H9 (cell line): ENCODE data around the gene CBX8. TPM values are rescaled to one million over a fixed set of nuclear protein-coding genes. Genes with fewer than 3 reads are reported as not detected.

Experiments used
- DNase-seq: peaks from one replicate; pipeline ENCODE4 v3.0.0-alpha.2; 2017
- H2AFZ ChIP-seq: one replicate; pipeline ENCODE4 v1.6.1; 2013; ENCODE audit warnings: mild to moderate bottlenecking, low read length, control low read depth, moderate library complexity
- H2AK5ac ChIP-seq: 2 replicates; pipeline ENCODE4 v1.6.1; 2013; ENCODE audit warnings: low read length, control low read depth, mixed read lengths; ENCODE audit not compliant: insufficient read length
- H2BK120ac ChIP-seq: one replicate; pipeline ENCODE4 v1.6.1; 2013; ENCODE audit warnings: low read depth, mild to moderate bottlenecking, low read length, control low read depth, inconsistent platforms; ENCODE audit not compliant: poor library complexity, severe bottlenecking
- H2BK12ac ChIP-seq: 2 replicates; pipeline ENCODE4 v1.6.1; 2013; ENCODE audit warnings: low read length, control low read depth, mixed read lengths, low read depth; ENCODE audit not compliant: insufficient read length
- H2BK15ac ChIP-seq: 2 replicates; pipeline ENCODE4 v1.6.1; 2013; ENCODE audit warnings: low read depth, low read length, control low read depth
- H2BK20ac ChIP-seq: one replicate; pipeline ENCODE4 v1.6.1; 2013; ENCODE audit warnings: low read depth, mild to moderate bottlenecking, low read length, control low read depth, inconsistent platforms; ENCODE audit not compliant: poor library complexity, severe bottlenecking
- H2BK5ac ChIP-seq: 2 replicates; pipeline ENCODE4 v1.6.1; 2013; ENCODE audit warnings: low read length, control low read depth, mixed read lengths; ENCODE audit not compliant: insufficient read length
- H3K14ac ChIP-seq: 2 replicates; pipeline ENCODE4 v1.6.1; 2013; ENCODE audit warnings: low read length, control low read depth; ENCODE audit not compliant: insufficient read depth
- H3K18ac ChIP-seq: 2 replicates; pipeline ENCODE4 v1.6.1; 2013; ENCODE audit warnings: low read depth, mild to moderate bottlenecking, mixed read lengths, low read length, control low read depth; ENCODE audit not compliant: insufficient read length
- H3K23ac ChIP-seq: 2 replicates; pipeline ENCODE4 v1.6.1; 2013; ENCODE audit warnings: low read length, control low read depth, mixed read lengths, low read depth; ENCODE audit not compliant: insufficient read length
- H3K23me2 ChIP-seq: 2 replicates; pipeline ENCODE4 v1.6.1; 2013; ENCODE audit warnings: low read depth, mild to moderate bottlenecking, mixed read lengths, low read length, control low read depth; ENCODE audit not compliant: insufficient read length, poor library complexity, severe bottlenecking
- H3K27ac ChIP-seq: 2 replicates; pipeline ENCODE4 v1.5.1; 2013; ENCODE audit warnings: low read length, control low read depth, mixed read lengths, low read depth; ENCODE audit not compliant: insufficient read length
- H3K27me3 ChIP-seq: 2 replicates; pipeline ENCODE4 v1.6.1; 2013; ENCODE audit warnings: low read length, control low read depth, inconsistent platforms; ENCODE audit not compliant: insufficient read depth
- H3K4ac ChIP-seq: 2 replicates; pipeline ENCODE4 v1.6.1; 2013; ENCODE audit warnings: low read depth, mild to moderate bottlenecking, control low read depth, inconsistent platforms, low read length, moderate library complexity
- H3K4me1 ChIP-seq: 2 replicates; pipeline ENCODE4 v1.6.1; 2013; ENCODE audit warnings: low read length, control low read depth, inconsistent platforms; ENCODE audit not compliant: insufficient read depth
- H3K4me2 ChIP-seq: 2 replicates; pipeline ENCODE4 v1.6.1; 2013; ENCODE audit warnings: low read length, control low read depth, mixed read lengths; ENCODE audit not compliant: insufficient read length, insufficient read depth
- H3K56ac ChIP-seq: 2 replicates; pipeline ENCODE4 v1.6.1; 2013; ENCODE audit warnings: low read depth, mild to moderate bottlenecking, mixed read lengths, low read length, control low read depth; ENCODE audit not compliant: insufficient read length
- H3K79me1 ChIP-seq: 2 replicates; pipeline ENCODE4 v1.6.1; 2013; ENCODE audit warnings: low read depth, mild to moderate bottlenecking, moderate library complexity, low read length, control low read depth, inconsistent platforms; ENCODE audit not compliant: insufficient read depth, poor library complexity, severe bottlenecking
- H3K79me2 ChIP-seq: 2 replicates; pipeline ENCODE4 v1.6.1; 2013; ENCODE audit warnings: low read length, control low read depth, inconsistent platforms; ENCODE audit not compliant: insufficient read depth
- H3K9ac ChIP-seq: 2 replicates; pipeline ENCODE4 v1.6.1; 2013; ENCODE audit warnings: low read length, control low read depth, mixed read lengths; ENCODE audit not compliant: insufficient read length; ENCODE audit errors: extremely low read depth
- H3K9me3 ChIP-seq: one replicate; pipeline ENCODE4 v1.6.1; 2013; ENCODE audit warnings: low read depth, low read length, inconsistent platforms; ENCODE audit not compliant: control insufficient read depth
- H3T11ph ChIP-seq: one replicate; pipeline ENCODE4 v1.6.1; 2013; ENCODE audit warnings: mild to moderate bottlenecking, low read length, control low read depth, inconsistent platforms
- H4K20me1 ChIP-seq: one replicate; pipeline ENCODE4 v1.6.1; 2013; ENCODE audit not compliant: control insufficient read depth, insufficient read length, insufficient read depth
- H4K5ac ChIP-seq: 2 replicates; pipeline ENCODE4 v1.6.1; 2013; ENCODE audit warnings: low read depth, mild to moderate bottlenecking, mixed read lengths, low read length, control low read depth; ENCODE audit not compliant: insufficient read length
- H4K8ac ChIP-seq: replicated peaks from 2 replicates; pipeline ENCODE4 v1.6.1; 2013; ENCODE audit warnings: low read length, control low read depth, mixed read lengths, low read depth; ENCODE audit not compliant: insufficient read length
- H4K91ac ChIP-seq: 2 replicates; pipeline ENCODE4 v1.6.1; 2013; ENCODE audit warnings: low read depth, mild to moderate bottlenecking, moderate library complexity, mixed read lengths, low read length, control low read depth; ENCODE audit not compliant: insufficient read length
- H3K27ac Mint-ChIP-seq, 3 experiments: 2 replicates in 2 of 3; 3 replicates in 1 of 3; pipeline ENCODE4 v1.8.0; 2020 to 2021; ENCODE audit warnings: mixed read lengths in 3 of 3, mild to moderate bottlenecking in 1 of 3, moderate library complexity in 1 of 3
- H3K27me3 Mint-ChIP-seq: 2 replicates; pipeline ENCODE4 v1.8.0; 2021; ENCODE audit warnings: low read depth, mild to moderate bottlenecking, moderate library complexity, mixed read lengths
- H3K36me3 Mint-ChIP-seq, 3 experiments: 2 replicates in 2 of 3; 3 replicates in 1 of 3; pipeline ENCODE4 v1.8.0; 2020 to 2021; ENCODE audit warnings: low read depth in 3 of 3, mixed read lengths in 3 of 3; ENCODE audit not compliant: insufficient read depth in 1 of 3
- H3K4me1 Mint-ChIP-seq, 2 experiments: 2 replicates each; pipeline ENCODE4 v1.8.0; 2020; ENCODE audit warnings: mixed read lengths in 2 of 2
- H3K4me3 Mint-ChIP-seq, 2 experiments: 2 replicates in 1 of 2; 3 replicates in 1 of 2; pipeline ENCODE4 v1.8.0; 2020 to 2021; ENCODE audit warnings: mild to moderate bottlenecking in 2 of 2, mixed read lengths in 2 of 2, moderate library complexity in 1 of 2
- H3K9me3 Mint-ChIP-seq, 2 experiments: 2 replicates in 1 of 2; 3 replicates in 1 of 2; pipeline ENCODE4 v1.8.0; 2020; ENCODE audit warnings: mild to moderate bottlenecking in 2 of 2, mixed read lengths in 2 of 2, moderate library complexity in 1 of 2
- WGBS: extraction: QIAGEN DNeasy Blood & Tissue Kit; methylation state at CpG from one replicate; pipeline ENCODE4 v1.1.7; 2013; ENCODE audit warnings: missing lambda C conversion rate, low lambda C conversion rate, mixed read lengths; ENCODE audit not compliant: insufficient read length; ENCODE audit errors: extremely low coverage; 5-methylcytosine and 5-hydroxymethylcytosine counted together
- total RNA-seq: library from RNA; stranded (reverse); gene quantifications from 2 replicates; pipeline ENCODE4 v1.2.1, GENCODE V29; 2021
- TF ChIP-seq, protein P1 (sequence below): fragments of 200-600 bp; sonication (generic); conservative IDR thresholded peaks from 3 replicates; pipeline ENCODE4 v1.8.0; 2021; ENCODE audit warnings: antibody characterized with exemption, mild to moderate bottlenecking

CBX8 gene
- total RNA-seq, 1 experiment from 2014 or later, result 1.2 TPM

DNA sequence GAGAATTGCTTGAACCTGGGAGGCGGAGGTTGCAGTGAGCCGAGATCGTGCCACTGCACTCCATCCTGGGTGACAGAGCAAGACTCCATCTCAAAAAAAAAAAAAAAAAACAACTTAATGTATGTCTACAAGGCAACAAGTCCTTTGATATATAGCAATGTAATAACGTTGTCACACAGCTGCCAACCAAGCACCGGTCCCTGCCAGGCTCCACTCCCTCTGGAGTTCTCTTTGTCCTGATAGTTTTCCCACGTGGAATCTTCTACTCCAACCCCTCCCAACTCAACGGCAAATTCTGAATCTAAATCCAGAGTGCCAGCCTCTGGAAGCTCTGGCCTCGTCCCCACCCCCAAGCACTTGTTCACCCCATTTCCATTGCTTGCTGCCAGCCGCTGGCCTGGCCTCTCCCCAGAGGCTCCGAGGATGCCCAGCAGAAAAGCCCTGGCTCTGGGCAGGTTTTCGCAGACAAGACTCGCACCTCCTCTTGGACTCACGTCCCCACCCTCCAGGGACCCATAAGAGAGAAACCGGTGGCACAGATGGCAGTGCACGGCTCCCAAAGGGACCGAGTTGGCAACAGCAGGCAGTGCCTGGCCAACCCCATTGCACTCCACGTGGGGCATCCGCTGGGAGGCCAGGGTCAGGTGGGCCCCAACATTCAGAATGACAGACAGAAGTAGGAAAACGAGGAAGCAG, 34.8 kb downstream of the CBX8 start:
- Histone ChIP-seq H3K56ac (no peak overlapping the region), H4K20me1 (no peaks in the 10 kb centered on the region), H3K9ac (no peak overlapping the region), H3K27ac (no peak overlapping the region), H3T11ph (no peak overlapping the region), H2AK5ac (no peak overlapping the region), H2BK120ac (no peak overlapping the region), H4K8ac (no peak overlapping the region), H3K18ac (no peak overlapping the region), H3K9me3 (no peaks in the 10 kb centered on the region), H3K27me3 (no peaks in the 10 kb centered on the region), H3K4me1 (no peaks in the 10 kb centered on the region), H2BK12ac (no peak overlapping the region), H3K4me2 (no peak overlapping the region), H3K4ac (no peak overlapping the region), H2BK20ac (no peak overlapping the region), H3K23me2 (no peaks in the 10 kb centered on the region), H3K79me2 (no peaks in the 10 kb centered on the region), H2AFZ (no peak overlapping the region), H3K79me1 (no peaks in the 10 kb centered on the region), H3K23ac (no peak overlapping the region), H2BK15ac (no peak overlapping the region), H2BK5ac (no peak overlapping the region), H3K14ac (peak overlapping the region; percentile 13; the same call in 1 of the 2 replicates), H4K91ac (no peak overlapping the region), H4K5ac (no peak overlapping the region)
- no peak overlapping the region; a peak in 1 of 7 replicates for H3K27ac Mint-ChIP-seq
- H3K4me3 Mint-ChIP-seq, result no peak overlapping the region
- no peaks in the 10 kb centered on the region; the same call in none of the 2 replicates for H3K27me3 Mint-ChIP-seq
- no peaks in the 10 kb centered on the region for H3K36me3 Mint-ChIP-seq
- TF ChIP-seq, protein P1, sequence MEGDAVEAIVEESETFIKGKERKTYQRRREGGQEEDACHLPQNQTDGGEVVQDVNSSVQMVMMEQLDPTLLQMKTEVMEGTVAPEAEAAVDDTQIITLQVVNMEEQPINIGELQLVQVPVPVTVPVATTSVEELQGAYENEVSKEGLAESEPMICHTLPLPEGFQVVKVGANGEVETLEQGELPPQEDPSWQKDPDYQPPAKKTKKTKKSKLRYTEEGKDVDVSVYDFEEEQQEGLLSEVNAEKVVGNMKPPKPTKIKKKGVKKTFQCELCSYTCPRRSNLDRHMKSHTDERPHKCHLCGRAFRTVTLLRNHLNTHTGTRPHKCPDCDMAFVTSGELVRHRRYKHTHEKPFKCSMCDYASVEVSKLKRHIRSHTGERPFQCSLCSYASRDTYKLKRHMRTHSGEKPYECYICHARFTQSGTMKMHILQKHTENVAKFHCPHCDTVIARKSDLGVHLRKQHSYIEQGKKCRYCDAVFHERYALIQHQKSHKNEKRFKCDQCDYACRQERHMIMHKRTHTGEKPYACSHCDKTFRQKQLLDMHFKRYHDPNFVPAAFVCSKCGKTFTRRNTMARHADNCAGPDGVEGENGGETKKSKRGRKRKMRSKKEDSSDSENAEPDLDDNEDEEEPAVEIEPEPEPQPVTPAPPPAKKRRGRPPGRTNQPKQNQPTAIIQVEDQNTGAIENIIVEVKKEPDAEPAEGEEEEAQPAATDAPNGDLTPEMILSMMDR, result no peak
- no peak for DNase-seq
- H3K4me1 Mint-ChIP-seq, result 0 out of 4 replicates have a peak, but pooled peaks cover 0 to 2% of the 10 kb centered on the region in 2 experiments
- H3K9me3 Mint-ChIP-seq, result no peaks in the 10 kb centered on the region
- no CpG with 5 or more reads among the region's 19 CpGs for WGBS
